GM19324 (cell line): Measurements from ENCODE around the gene LRTM2.

Experiments
- ATAC-seq: cut with Tn5 transposase; IDR thresholded peaks from one replicate; pipeline ENCODE4 v1.9.1; 2021; ENCODE audit warnings: mild to moderate bottlenecking, moderate library complexity; ENCODE audit not compliant: unreplicated experiment, low FRiP score

LRTM2 gene

GRCh38 chr12:1880153-1880845 is 59.9 kb downstream of the LRTM2 start:
- ATAC-seq = no peak

- no peak for ATAC-seq
Observed at GRCh38 chr12:1880876-1881275, 60.5 kb downstream of the LRTM2 start.

GRCh38 chr12:1881301-1881700 is 60.9 kb downstream of the LRTM2 start:
- ATAC-seq = no peak

DNA sequence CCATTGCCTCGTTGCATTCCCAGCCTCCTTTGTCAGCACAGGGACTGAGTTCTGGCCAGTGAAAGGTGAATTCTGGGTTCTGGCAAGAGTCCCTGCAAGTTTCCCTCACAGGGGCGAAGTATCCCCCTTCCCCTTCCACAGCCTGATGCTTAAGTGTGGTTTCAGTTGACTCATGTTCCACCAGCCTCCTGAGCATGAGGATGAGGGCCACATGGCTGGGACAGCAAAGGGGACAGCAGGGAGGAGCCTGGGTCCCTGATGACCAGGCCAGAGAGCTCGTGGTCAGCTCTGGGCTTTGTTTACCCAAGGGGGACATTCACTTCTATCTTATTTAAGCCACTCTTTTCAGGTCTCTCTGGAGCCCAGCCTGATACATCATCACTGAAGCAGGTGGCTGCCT is 61.6 kb downstream of the LRTM2 start:
- no peak for ATAC-seq

GRCh38 chr12:1882405-1882804 is 62.0 kb downstream of the LRTM2 start:
- no peak for ATAC-seq

DNA sequence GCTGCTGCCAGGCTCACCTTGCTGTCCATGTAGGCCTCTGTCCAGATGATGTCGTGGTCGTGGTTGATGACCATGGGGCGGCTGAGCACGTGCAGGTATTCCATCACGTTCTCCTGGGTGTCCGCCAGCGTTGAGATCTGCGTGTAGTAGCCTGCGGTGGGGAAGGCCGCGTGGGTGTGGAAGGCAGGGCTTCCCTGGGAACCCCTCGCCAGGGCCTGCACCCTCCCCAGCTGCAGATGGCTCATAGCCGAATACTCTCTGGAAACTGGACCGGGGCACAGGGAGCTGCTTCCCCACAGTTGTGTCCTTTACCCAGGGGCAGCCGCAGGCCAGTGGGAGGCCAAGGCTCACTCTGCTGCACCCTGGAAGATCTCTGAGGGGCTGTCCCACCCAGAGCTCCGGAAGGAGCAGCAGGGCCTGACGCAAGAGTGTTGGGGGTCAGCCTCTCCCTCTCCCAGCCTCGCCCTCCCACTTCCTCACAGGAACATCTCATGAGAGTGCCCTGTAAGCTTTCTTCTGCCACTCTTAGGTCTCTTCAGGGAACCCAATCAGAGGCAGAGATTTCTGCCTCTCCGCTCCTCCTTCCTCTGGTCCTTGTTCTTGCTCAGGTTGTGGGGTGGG is 62.6 kb downstream of the LRTM2 start:
- ATAC-seq = no peak

GRCh38 chr12:1883513-1883912 is 63.1 kb downstream of the LRTM2 start:
- no peak for ATAC-seq

- no peak for ATAC-seq
Observed at GRCh38 chr12:1884651-1885050, 64.3 kb downstream of the LRTM2 start.

DNA sequence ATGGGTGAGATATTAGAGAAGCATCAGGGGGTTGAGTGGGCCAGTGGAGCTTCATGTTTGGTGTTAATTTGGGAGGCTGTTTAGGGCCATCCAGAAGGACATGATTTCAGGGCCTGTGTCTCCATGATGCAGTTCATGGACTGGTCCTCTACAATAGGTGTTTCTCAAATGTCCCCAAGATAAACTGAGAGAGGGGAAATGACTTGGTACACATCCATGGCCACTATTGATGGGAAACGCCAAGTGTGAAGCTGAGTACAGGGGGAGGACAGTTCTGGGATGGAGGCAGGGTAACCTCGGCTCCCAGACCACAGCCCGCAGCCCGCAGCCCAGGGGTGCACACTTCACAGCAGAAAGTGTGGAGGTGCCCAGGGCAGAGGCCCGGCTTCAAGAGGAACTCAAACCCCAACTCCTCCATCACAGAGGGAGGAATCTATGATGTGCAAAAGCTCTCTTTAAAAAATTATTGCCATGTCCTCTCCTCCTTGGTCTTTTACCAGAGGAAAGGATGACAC is 64.8 kb downstream of the LRTM2 start:
- ATAC-seq = no peak

GRCh38 chr12:1885599-1886245 is 65.4 kb downstream of the LRTM2 start:
- ATAC-seq = no peak
